ENCODE results near the gene KY.

KY gene

DNA sequence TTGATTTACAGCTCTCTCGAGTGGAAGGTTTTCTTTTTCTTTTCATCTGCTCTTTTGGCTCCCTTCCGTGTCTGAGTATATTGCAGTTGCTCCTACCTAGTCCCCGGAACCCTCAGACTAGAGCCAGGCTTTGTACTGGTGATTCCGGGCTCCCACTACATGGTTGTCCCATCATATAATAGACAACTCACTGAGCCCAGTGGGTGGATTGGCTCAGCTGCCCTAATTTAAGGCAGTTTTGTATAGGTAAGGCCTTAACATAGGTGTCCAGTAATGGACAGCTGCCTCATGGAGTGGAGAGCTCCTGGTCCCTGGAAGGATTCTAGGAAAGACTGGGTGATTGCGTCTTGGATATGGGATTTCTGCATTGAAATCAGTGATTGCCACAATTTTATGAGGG is 58.0 kb downstream of the KY start (continued):
- TF ChIP-seq, protein P1, sequence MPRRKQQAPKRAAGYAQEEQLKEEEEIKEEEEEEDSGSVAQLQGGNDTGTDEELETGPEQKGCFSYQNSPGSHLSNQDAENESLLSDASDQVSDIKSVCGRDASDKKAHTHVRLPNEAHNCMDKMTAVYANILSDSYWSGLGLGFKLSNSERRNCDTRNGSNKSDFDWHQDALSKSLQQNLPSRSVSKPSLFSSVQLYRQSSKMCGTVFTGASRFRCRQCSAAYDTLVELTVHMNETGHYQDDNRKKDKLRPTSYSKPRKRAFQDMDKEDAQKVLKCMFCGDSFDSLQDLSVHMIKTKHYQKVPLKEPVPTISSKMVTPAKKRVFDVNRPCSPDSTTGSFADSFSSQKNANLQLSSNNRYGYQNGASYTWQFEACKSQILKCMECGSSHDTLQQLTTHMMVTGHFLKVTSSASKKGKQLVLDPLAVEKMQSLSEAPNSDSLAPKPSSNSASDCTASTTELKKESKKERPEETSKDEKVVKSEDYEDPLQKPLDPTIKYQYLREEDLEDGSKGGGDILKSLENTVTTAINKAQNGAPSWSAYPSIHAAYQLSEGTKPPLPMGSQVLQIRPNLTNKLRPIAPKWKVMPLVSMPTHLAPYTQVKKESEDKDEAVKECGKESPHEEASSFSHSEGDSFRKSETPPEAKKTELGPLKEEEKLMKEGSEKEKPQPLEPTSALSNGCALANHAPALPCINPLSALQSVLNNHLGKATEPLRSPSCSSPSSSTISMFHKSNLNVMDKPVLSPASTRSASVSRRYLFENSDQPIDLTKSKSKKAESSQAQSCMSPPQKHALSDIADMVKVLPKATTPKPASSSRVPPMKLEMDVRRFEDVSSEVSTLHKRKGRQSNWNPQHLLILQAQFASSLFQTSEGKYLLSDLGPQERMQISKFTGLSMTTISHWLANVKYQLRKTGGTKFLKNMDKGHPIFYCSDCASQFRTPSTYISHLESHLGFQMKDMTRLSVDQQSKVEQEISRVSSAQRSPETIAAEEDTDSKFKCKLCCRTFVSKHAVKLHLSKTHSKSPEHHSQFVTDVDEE (CRISPR knock-in tag; IDR thresholded peaks at IDR 0.05), result no peak

DNA sequence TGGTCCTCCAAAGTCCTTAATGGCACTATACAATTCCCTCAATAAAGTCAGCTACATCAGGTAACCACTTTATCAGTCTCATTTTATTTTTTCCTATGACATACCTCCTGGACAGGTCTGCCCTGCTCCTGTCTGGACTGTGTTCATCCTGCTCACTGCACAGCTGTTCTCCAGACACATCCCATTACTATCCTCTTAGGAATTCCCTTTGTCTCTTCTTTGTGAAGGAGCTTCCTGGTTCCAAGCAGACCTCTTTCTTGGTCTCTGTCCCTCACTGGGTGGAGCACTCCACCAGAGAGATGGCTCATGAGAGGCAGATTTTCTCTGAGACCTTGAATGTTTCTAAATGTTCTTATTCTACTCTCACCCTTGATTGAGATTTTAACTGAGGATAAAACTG is 60.1 kb downstream of the KY start:
- no peak for ATAC-seq
- no peak for TF ChIP-seq TCF4 (CRISPR knock-in tag; IDR thresholded peaks at IDR 0.05; ENCODE audit: borderline replicate concordance)
- no peak for TF ChIP-seq ISL1 (CRISPR knock-in tag; IDR thresholded peaks at IDR 0.05)
- TF ChIP-seq ZNF565 (CRISPR knock-in tag; conservative IDR thresholded peaks at IDR 0.05; ENCODE audit: low read depth), result no peak
- TF ChIP-seq CSDC2 (CRISPR knock-in tag; IDR thresholded peaks at IDR 0.05), result no peak
- TF ChIP-seq ZFP3 (CRISPR knock-in tag; IDR thresholded peaks at IDR 0.05), result no peak
- TF ChIP-seq, protein P2, sequence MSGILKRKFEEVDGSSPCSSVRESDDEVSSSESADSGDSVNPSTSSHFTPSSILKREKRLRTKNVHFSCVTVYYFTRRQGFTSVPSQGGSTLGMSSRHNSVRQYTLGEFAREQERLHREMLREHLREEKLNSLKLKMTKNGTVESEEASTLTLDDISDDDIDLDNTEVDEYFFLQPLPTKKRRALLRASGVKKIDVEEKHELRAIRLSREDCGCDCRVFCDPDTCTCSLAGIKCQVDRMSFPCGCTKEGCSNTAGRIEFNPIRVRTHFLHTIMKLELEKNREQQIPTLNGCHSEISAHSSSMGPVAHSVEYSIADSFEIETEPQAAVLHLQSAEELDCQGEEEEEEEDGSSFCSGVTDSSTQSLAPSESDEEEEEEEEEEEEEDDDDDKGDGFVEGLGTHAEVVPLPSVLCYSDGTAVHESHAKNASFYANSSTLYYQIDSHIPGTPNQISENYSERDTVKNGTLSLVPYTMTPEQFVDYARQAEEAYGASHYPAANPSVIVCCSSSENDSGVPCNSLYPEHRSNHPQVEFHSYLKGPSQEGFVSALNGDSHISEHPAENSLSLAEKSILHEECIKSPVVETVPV (CRISPR knock-in tag; IDR thresholded peaks at IDR 0.05), result no peak
- no peak for TF ChIP-seq TOX (CRISPR knock-in tag; IDR thresholded peaks at IDR 0.05; ENCODE audit: borderline replicate concordance)
- TF ChIP-seq, protein P1 (CRISPR knock-in tag; IDR thresholded peaks at IDR 0.05), result no peak
- no peak for TF ChIP-seq GLIS3 (CRISPR knock-in tag; IDR thresholded peaks at IDR 0.05)
- TF ChIP-seq ZFP30 (CRISPR knock-in tag; IDR thresholded peaks at IDR 0.05), result no peak
- no peak for TF ChIP-seq ARNTL (CRISPR knock-in tag; IDR thresholded peaks at IDR 0.05; ENCODE audit: borderline replicate concordance, low read depth)
- no peak for TF ChIP-seq ZC3H10 (CRISPR knock-in tag; IDR thresholded peaks at IDR 0.05)
- TF ChIP-seq PPARA (CRISPR knock-in tag; IDR thresholded peaks at IDR 0.05; ENCODE audit: borderline replicate concordance), result no peak
- TF ChIP-seq OSR1 (CRISPR knock-in tag; IDR thresholded peaks at IDR 0.05), result no peak
- TF ChIP-seq ZNF70 (CRISPR knock-in tag; IDR thresholded peaks at IDR 0.05), result no peak

GRCh38 chr3:134579141-134579665 is 71.6 kb downstream of the KY start:
- TF ChIP-seq ARNTL (CRISPR knock-in tag; IDR thresholded peaks at IDR 0.05; ENCODE audit: borderline replicate concordance, low read depth), result no peak
- ATAC-seq, result no peak

GRCh38 chr3:134576831-134577230 is 74.0 kb downstream of the KY start:
- no peak for ATAC-seq
- TF ChIP-seq GLIS3 (CRISPR knock-in tag; IDR thresholded peaks at IDR 0.05) (no peak), BACH2 (CRISPR knock-in tag; IDR thresholded peaks at IDR 0.05; ENCODE audit: borderline replicate concordance) (no peak), ZFP30 (CRISPR knock-in tag; IDR thresholded peaks at IDR 0.05) (no peak), ESRRG (CRISPR knock-in tag; IDR thresholded peaks at IDR 0.05) (no peak), ZFP3 (CRISPR knock-in tag; IDR thresholded peaks at IDR 0.05) (no peak), OSR1 (CRISPR knock-in tag; IDR thresholded peaks at IDR 0.05) (no peak), POU6F1 (CRISPR knock-in tag; IDR thresholded peaks at IDR 0.05; ENCODE audit: borderline replicate concordance, low read depth) (no peak), ZNF70 (CRISPR knock-in tag; IDR thresholded peaks at IDR 0.05) (no peak)
- TF ChIP-seq, protein P3, sequence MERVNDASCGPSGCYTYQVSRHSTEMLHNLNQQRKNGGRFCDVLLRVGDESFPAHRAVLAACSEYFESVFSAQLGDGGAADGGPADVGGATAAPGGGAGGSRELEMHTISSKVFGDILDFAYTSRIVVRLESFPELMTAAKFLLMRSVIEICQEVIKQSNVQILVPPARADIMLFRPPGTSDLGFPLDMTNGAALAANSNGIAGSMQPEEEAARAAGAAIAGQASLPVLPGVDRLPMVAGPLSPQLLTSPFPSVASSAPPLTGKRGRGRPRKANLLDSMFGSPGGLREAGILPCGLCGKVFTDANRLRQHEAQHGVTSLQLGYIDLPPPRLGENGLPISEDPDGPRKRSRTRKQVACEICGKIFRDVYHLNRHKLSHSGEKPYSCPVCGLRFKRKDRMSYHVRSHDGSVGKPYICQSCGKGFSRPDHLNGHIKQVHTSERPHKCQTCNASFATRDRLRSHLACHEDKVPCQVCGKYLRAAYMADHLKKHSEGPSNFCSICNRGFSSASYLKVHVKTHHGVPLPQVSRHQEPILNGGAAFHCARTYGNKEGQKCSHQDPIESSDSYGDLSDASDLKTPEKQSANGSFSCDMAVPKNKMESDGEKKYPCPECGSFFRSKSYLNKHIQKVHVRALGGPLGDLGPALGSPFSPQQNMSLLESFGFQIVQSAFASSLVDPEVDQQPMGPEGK (CRISPR knock-in tag; IDR thresholded peaks at IDR 0.05; ENCODE audit: borderline replicate concordance), result no peak

Data from SK-N-SH treated with all-trans-retinoic acid at 6 μM for 48 hours (cell line).